ENCODE results near the gene FOXL3. TPM values are rescaled to one million over a fixed set of nuclear protein-coding genes. Genes with fewer than 3 reads are reported as not detected.
A peak's percentile ranks its signal among the peaks of the same experiment; 100 is the strongest.

The FOXL3 gene
- total and polyA plus RNA-seq, 2 donors from 2014 or later, result not detected

- peaks cover 0 to 66% (median 12%) of the 10 kb centered on the region in 3 donors for H3K36me3 ChIP-seq (ENCODE audit: control insufficient read depth in 2 of 3, insufficient read depth in 3 of 3, low read length in 3 of 3)
Measured at GRCh38 chr7:257647-257992, 32.4 kb upstream of the FOXL3 start.

DNA sequence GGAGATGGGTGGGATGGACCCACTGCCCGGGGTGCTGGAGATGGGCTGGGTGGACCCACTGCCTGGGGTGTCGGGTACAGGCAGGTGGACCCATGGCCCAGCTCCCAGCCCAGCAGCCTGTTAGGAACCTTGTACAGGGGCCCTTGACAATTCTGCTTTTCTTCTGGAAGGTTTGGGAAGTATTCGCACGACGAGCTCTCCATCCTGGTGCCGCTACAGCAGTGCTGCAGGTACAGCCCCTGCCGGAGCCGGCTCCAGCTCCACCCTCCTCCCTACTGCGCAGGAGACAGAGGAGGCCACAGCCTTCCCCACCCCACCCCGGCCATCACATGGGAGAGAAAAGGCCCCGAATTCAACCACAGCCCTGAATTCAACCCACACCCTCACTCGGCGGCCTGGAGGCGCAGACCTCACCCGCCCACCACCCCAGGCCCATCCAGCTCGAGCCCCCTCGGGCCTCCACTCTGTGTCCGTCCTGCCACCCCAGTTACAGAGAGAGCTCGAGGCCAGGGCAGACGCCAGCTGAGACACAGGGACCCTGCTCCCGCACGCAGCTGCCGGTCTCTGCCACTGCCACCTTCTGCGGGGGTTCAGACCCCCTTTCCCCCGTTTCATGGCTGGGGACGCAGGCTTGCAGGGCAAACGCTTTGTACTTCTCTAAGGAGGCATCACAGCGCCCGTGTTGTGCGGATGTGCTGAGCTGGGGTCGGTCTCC is 31.3 kb upstream of the FOXL3 start:
- peak in 2 of 5 donors; percentile 28 to 71 for DNase-seq
- Histone ChIP-seq H3K9ac (ENCODE audit: low read length in 3 of 3) (no peak overlapping the region), H3K4me3 (ENCODE audit: low read length in 3 of 3) (no peak overlapping the region), H3K36me3 (ENCODE audit: control insufficient read depth in 2 of 3, insufficient read depth in 3 of 3, low read length in 3 of 3) (peaks cover 0 to 57% (median 12%) of the 10 kb centered on the region in 3 donors), H3K27ac (ENCODE audit: low read depth in 2 of 2, low read length in 2 of 2) (no peak overlapping the region), H3K27me3 (ENCODE audit: control insufficient read depth, insufficient read depth, low read length) (no peaks in the 10 kb centered on the region), H3K9me3 (ENCODE audit: control insufficient read depth in 2 of 3, insufficient read depth in 1 of 3, low read length in 3 of 3) (peaks cover 0 to 7% (median 0%) of the 10 kb centered on the region in 3 donors), H3K4me1 (ENCODE audit: control insufficient read depth in 2 of 3, insufficient read depth in 2 of 3, low read depth in 1 of 3, low read length in 3 of 3) (no peaks in the 10 kb centered on the region)
- intact Hi-C loops (cut with DNase I), result no loop called here
- no peak for FAIRE-seq
- TF ChIP-seq, protein P1, sequence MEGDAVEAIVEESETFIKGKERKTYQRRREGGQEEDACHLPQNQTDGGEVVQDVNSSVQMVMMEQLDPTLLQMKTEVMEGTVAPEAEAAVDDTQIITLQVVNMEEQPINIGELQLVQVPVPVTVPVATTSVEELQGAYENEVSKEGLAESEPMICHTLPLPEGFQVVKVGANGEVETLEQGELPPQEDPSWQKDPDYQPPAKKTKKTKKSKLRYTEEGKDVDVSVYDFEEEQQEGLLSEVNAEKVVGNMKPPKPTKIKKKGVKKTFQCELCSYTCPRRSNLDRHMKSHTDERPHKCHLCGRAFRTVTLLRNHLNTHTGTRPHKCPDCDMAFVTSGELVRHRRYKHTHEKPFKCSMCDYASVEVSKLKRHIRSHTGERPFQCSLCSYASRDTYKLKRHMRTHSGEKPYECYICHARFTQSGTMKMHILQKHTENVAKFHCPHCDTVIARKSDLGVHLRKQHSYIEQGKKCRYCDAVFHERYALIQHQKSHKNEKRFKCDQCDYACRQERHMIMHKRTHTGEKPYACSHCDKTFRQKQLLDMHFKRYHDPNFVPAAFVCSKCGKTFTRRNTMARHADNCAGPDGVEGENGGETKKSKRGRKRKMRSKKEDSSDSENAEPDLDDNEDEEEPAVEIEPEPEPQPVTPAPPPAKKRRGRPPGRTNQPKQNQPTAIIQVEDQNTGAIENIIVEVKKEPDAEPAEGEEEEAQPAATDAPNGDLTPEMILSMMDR (IDR thresholded peaks at IDR 0.05; ENCODE audit: borderline replicate concordance, extremely low read depth, insufficient read depth), result no peak

More at GRCh38 chr7:257647-257992, 32.4 kb upstream of the FOXL3 start:
- DNase-seq (peak in 2 of 5 donors; percentile 49 to 77), FAIRE-seq (no peak)
- H3K9me3 ChIP-seq (ENCODE audit: control insufficient read depth in 2 of 3, insufficient read depth in 1 of 3, low read length in 3 of 3), result peaks cover 0 to 7% (median 0%) of the 10 kb centered on the region in 3 donors
- no peak overlapping the region for H3K27ac ChIP-seq (ENCODE audit: low read depth in 2 of 2, low read length in 2 of 2)
- TF ChIP-seq, protein P1 (IDR thresholded peaks at IDR 0.05; ENCODE audit: borderline replicate concordance, extremely low read depth, insufficient read depth), result no peak
- intact Hi-C loops (cut with DNase I), result no loop called here
- H3K4me3 ChIP-seq (ENCODE audit: low read length in 3 of 3), result no peak overlapping the region
- H3K9ac ChIP-seq (ENCODE audit: low read length in 3 of 3), result no peak overlapping the region
- no peaks in the 10 kb centered on the region for H3K27me3 ChIP-seq (ENCODE audit: control insufficient read depth, insufficient read depth, low read length)
- H3K4me1 ChIP-seq (ENCODE audit: control insufficient read depth in 2 of 3, insufficient read depth in 2 of 3, low read depth in 1 of 3, low read length in 3 of 3), result peaks cover 0 to 2% (median 0%) of the 10 kb centered on the region in 3 donors

GRCh38 chr7:259191-259505 is 30.8 kb upstream of the FOXL3 start:
- TF ChIP-seq, protein P1 (IDR thresholded peaks at IDR 0.05; ENCODE audit: borderline replicate concordance, extremely low read depth, insufficient read depth), result no peak
- DNase-seq, result peak in 1 of 5 donors; percentile 15

More at GRCh38 chr7:259191-259505, 30.8 kb upstream of the FOXL3 start:
- intact Hi-C loops (cut with DNase I), result no loop called here
- Histone ChIP-seq H3K27ac (ENCODE audit: low read depth in 2 of 2, low read length in 2 of 2) (no peak overlapping the region), H3K27me3 (ENCODE audit: control insufficient read depth, insufficient read depth, low read length) (no peaks in the 10 kb centered on the region), H3K9me3 (ENCODE audit: control insufficient read depth in 2 of 3, insufficient read depth in 1 of 3, low read length in 3 of 3) (peaks cover 0 to 7% (median 0%) of the 10 kb centered on the region in 3 donors), H3K36me3 (ENCODE audit: control insufficient read depth in 2 of 3, insufficient read depth in 3 of 3, low read length in 3 of 3) (peaks cover 0 to 55% (median 12%) of the 10 kb centered on the region in 3 donors), H3K4me1 (ENCODE audit: control insufficient read depth in 2 of 3, insufficient read depth in 2 of 3, low read depth in 1 of 3, low read length in 3 of 3) (no peaks in the 10 kb centered on the region), H3K9ac (ENCODE audit: low read length in 3 of 3) (no peak overlapping the region), H3K4me3 (ENCODE audit: low read length in 3 of 3) (no peak overlapping the region)
- no peak for FAIRE-seq

Data from kidney (tissue), 14 donors.